ENCODE data around the gene COX7B2.

Gene COX7B2

DNA sequence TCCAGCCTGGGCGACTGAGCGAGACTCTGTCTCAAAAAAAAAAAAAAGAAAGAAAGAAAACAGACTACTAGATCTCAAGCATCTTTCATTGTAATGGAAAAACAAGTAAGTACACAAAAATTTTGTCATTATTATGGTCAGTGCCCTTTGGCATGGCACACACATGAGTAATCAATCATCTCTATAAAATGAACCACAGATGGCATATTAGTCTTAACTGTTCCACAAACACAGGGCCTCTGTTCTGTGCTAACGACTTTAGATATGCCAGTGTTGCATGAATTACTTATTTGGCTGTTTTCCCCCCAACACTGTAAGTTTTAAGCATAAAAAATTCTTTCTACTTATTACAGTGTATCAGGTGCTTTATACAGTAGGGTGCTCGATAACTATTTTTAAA, 90.4 kb downstream of the COX7B2 start:
- H3K9me2 ChIP-seq (replicated peaks; ENCODE audit: low read depth, low read length): no peaks in the 10 kb centered on the region
- TF ChIP-seq, protein P1, sequence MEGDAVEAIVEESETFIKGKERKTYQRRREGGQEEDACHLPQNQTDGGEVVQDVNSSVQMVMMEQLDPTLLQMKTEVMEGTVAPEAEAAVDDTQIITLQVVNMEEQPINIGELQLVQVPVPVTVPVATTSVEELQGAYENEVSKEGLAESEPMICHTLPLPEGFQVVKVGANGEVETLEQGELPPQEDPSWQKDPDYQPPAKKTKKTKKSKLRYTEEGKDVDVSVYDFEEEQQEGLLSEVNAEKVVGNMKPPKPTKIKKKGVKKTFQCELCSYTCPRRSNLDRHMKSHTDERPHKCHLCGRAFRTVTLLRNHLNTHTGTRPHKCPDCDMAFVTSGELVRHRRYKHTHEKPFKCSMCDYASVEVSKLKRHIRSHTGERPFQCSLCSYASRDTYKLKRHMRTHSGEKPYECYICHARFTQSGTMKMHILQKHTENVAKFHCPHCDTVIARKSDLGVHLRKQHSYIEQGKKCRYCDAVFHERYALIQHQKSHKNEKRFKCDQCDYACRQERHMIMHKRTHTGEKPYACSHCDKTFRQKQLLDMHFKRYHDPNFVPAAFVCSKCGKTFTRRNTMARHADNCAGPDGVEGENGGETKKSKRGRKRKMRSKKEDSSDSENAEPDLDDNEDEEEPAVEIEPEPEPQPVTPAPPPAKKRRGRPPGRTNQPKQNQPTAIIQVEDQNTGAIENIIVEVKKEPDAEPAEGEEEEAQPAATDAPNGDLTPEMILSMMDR (conservative IDR thresholded peaks at IDR 0.05; ENCODE audit: low read length): no peak
- TF ChIP-seq EZH2phosphoT487 (IDR thresholded peaks at IDR 0.05; ENCODE audit: borderline replicate concordance): no peak
- H3K9me3 ChIP-seq (ENCODE audit: insufficient read depth, low read depth, low read length): no peaks in the 10 kb centered on the region
- no peaks in the 10 kb centered on the region for H4K20me1 ChIP-seq (ENCODE audit: insufficient read depth, low read length, poor library complexity, severe bottlenecking)
- H3K27me3 ChIP-seq (ENCODE audit: insufficient read depth, low read length, poor library complexity, severe bottlenecking): no peaks in the 10 kb centered on the region
- no peaks in the 10 kb centered on the region; the same call in 1 of the 2 replicates for H3F3A ChIP-seq (ENCODE audit: low read depth)
- no peaks in the 10 kb centered on the region for H3K79me2 ChIP-seq (ENCODE audit: insufficient read depth, low read length)
- peak overlapping the region; percentile 28; the same call in 1 of the 2 replicates for H2AFZ ChIP-seq (ENCODE audit: low read length)
- no peaks in the 10 kb centered on the region for H3K4me1 ChIP-seq (ENCODE audit: insufficient read depth, low read length, poor library complexity, severe bottlenecking)
- H3K9ac ChIP-seq (ENCODE audit: low read depth, low read length, poor library complexity, severe bottlenecking): no peak overlapping the region
- H3K4me2 ChIP-seq (ENCODE audit: low read depth, low read length, poor library complexity, severe bottlenecking): no peak overlapping the region
- no peaks in the 10 kb centered on the region for H3K36me3 ChIP-seq (ENCODE audit: insufficient read depth, low read length)
- H3K4me3 ChIP-seq (ENCODE audit: low read length, poor library complexity, severe bottlenecking): no peak overlapping the region

DNA sequence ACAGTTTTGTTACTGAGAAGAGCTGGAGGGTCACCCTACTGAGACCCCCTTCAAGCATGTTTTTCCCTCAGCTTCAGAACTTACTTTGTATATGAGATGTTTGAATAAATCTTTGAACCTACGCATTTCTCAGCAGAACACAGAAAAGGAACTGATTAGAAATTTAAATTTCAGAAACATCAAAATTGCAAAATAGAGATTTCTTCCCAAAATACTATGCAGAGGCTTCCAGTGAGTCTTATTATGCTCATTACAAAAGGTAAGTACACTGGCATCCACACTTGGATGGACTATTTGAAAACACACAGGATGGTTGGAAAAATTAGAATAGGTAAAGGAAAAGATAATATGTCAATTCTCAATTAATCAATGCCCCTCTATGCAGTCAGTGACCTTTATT, 91.2 kb downstream of the COX7B2 start:
- H3K9me2 ChIP-seq (replicated peaks; ENCODE audit: low read depth, low read length): no peaks in the 10 kb centered on the region
- H3K4me3 ChIP-seq (ENCODE audit: low read length, poor library complexity, severe bottlenecking): no peak overlapping the region
- H3F3A ChIP-seq (ENCODE audit: low read depth): no peaks in the 10 kb centered on the region; the same call in 1 of the 2 replicates
- no peak overlapping the region for H2AFZ ChIP-seq (ENCODE audit: low read length)
- TF ChIP-seq, protein P1 (conservative IDR thresholded peaks at IDR 0.05; ENCODE audit: low read length): no peak
- TF ChIP-seq EZH2phosphoT487 (IDR thresholded peaks at IDR 0.05; ENCODE audit: borderline replicate concordance): no peak
- H3K9me3 ChIP-seq (ENCODE audit: insufficient read depth, low read depth, low read length): no peaks in the 10 kb centered on the region
- no peak overlapping the region for H3K9ac ChIP-seq (ENCODE audit: low read depth, low read length, poor library complexity, severe bottlenecking)
- no peaks in the 10 kb centered on the region for H3K36me3 ChIP-seq (ENCODE audit: insufficient read depth, low read length)
- no peaks in the 10 kb centered on the region for H3K79me2 ChIP-seq (ENCODE audit: insufficient read depth, low read length)
- no peak overlapping the region for H3K4me2 ChIP-seq (ENCODE audit: low read depth, low read length, poor library complexity, severe bottlenecking)
- H3K27me3 ChIP-seq (ENCODE audit: insufficient read depth, low read length, poor library complexity, severe bottlenecking): no peaks in the 10 kb centered on the region
- H4K20me1 ChIP-seq (ENCODE audit: insufficient read depth, low read length, poor library complexity, severe bottlenecking): no peaks in the 10 kb centered on the region
- no peaks in the 10 kb centered on the region for H3K4me1 ChIP-seq (ENCODE audit: insufficient read depth, low read length, poor library complexity, severe bottlenecking)

DNA sequence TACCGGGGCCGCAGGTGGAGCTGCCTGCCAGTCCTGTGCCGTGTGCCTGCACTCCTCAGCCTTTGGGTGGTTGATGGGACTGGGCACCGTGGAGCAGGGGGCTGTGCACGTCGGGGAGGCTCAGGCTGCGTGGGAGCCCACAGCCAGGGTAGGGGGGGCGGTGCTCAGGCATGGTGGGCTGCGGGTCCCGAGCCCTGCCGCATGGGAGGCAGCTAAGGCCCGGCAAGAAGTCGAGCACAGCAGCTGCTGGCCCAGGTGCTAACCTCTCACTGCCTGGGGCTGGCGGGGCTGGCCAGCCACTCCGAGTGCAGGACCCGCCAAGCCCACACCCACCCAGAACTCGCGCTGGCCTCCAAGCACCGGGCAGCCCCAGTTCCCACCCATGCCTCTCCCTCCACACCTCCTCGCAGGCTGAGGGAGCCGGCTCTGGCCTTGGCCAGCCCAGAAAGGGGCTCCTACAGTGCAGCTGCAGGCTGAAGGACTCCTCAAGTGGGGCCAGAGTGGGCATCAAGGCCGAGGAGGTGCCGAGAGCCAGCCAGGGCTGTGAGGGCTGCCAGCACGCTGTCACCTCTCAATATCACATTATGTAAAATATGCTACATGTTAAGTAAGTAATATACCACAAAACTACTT, 104.1 kb downstream of the COX7B2 start:
- H3F3A ChIP-seq (ENCODE audit: low read depth): no peaks in the 10 kb centered on the region
- no peaks in the 10 kb centered on the region for H3K9me3 ChIP-seq (ENCODE audit: insufficient read depth, low read depth, low read length)
- no peak overlapping the region for H3K4me2 ChIP-seq (ENCODE audit: low read depth, low read length, poor library complexity, severe bottlenecking)
- no peaks in the 10 kb centered on the region for H3K79me2 ChIP-seq (ENCODE audit: insufficient read depth, low read length)
- H4K20me1 ChIP-seq (ENCODE audit: insufficient read depth, low read length, poor library complexity, severe bottlenecking): no peaks in the 10 kb centered on the region
- no peaks in the 10 kb centered on the region for H3K27me3 ChIP-seq (ENCODE audit: insufficient read depth, low read length, poor library complexity, severe bottlenecking)
- H3K36me3 ChIP-seq (ENCODE audit: insufficient read depth, low read length): no peaks in the 10 kb centered on the region
- TF ChIP-seq, protein P1 (conservative IDR thresholded peaks at IDR 0.05; ENCODE audit: low read length): no peak
- no peak for TF ChIP-seq EZH2phosphoT487 (IDR thresholded peaks at IDR 0.05; ENCODE audit: borderline replicate concordance)
- H3K4me3 ChIP-seq (ENCODE audit: low read length, poor library complexity, severe bottlenecking): no peak overlapping the region
- no peaks in the 10 kb centered on the region for H3K4me1 ChIP-seq (ENCODE audit: insufficient read depth, low read length, poor library complexity, severe bottlenecking)
- no peaks in the 10 kb centered on the region for H3K9me2 ChIP-seq (replicated peaks; ENCODE audit: low read depth, low read length)
- no peak overlapping the region for H3K9ac ChIP-seq (ENCODE audit: low read depth, low read length, poor library complexity, severe bottlenecking)
- H2AFZ ChIP-seq (ENCODE audit: low read length): no peak overlapping the region
